Spleen (tissue), 11 donors: ENCODE data around the gene PCNX2. TPM values are rescaled to one million over a fixed set of nuclear protein-coding genes. Genes with fewer than 3 reads are reported as not detected.

Experiments
- DNase-seq: peaks from one replicate; pipeline ENCODE4 v3.0.0-alpha.2; 2020
- H3K27ac ChIP-seq, 8 donors: fragments of 200-600 bp; sonication (generic) in 7 of 8; 1 replicate in 4 of 8; 2 replicates in 4 of 8; pipeline versions ENCODE4 v1.5.0 to v1.8.0; 2016 to 2021; ENCODE audit warnings: inconsistent platforms in 4 of 8, mild to moderate bottlenecking in 4 of 8, moderate library complexity in 1 of 8
- H3K27me3 ChIP-seq, 7 donors: fragments of 200-600 bp; sonication (generic) in 6 of 7; replicated peaks in 1 of 7; 1 replicate in 4 of 7; 2 replicates in 3 of 7; pipeline versions ENCODE4 v1.5.0 to v1.8.0; 2016 to 2021; ENCODE audit warnings: inconsistent platforms in 3 of 7, mild to moderate bottlenecking in 1 of 7
- H3K36me3 ChIP-seq, 6 donors: fragments of 200-600 bp; sonication (generic) in 5 of 6; 1 replicate in 4 of 6; 2 replicates in 2 of 6; pipeline versions ENCODE4 v1.5.0 to v1.8.0; 2016 to 2021; ENCODE audit warnings: inconsistent platforms in 2 of 6
- H3K4me1 ChIP-seq, 6 donors: fragments of 200-600 bp; sonication (generic) in 5 of 6; 1 replicate in 3 of 6; 2 replicates in 3 of 6; pipeline versions ENCODE4 v1.5.0 to v1.8.0; 2016 to 2021; ENCODE audit warnings: inconsistent platforms in 3 of 6
- H3K4me3 ChIP-seq, 8 donors: fragments of 200-600 bp; sonication (generic) in 7 of 8; 1 replicate in 4 of 8; 2 replicates in 4 of 8; pipeline versions ENCODE4 v1.5.0 to v1.8.0; 2016 to 2021; ENCODE audit warnings: inconsistent platforms in 4 of 8, mild to moderate bottlenecking in 4 of 8, moderate library complexity in 2 of 8
- H3K9me3 ChIP-seq, 8 donors: fragments of 200-600 bp; sonication (generic) in 7 of 8; 1 replicate in 4 of 8; 2 replicates in 4 of 8; pipeline versions ENCODE4 v1.5.0 to v1.8.0; 2016 to 2021; ENCODE audit warnings: inconsistent platforms in 4 of 8
- POLR2A ChIP-seq, 3 donors: fragments of 450-650 bp; IDR thresholded peaks; one replicate each; pipeline ENCODE4 v1.5.1; 2017; ENCODE audit warnings: antibody characterized with exemption in 3 of 3, mild to moderate bottlenecking in 1 of 3
- POLR2AphosphoS5 ChIP-seq, 3 donors: sonication (generic); formaldehyde crosslinking; IDR thresholded peaks; one replicate each; pipeline ENCODE4 v1.5.1; 2017; ENCODE audit warnings: antibody characterized with exemption in 3 of 3
- WGBS, 5 donors: extraction: QIAGEN DNeasy Blood & Tissue Kit in 3 of 5; methylation state at CpG; one replicate each; pipeline versions ENCODE4 v1.1.5 to v1.1.7; 2013 to 2018; 5-methylcytosine and 5-hydroxymethylcytosine counted together
- intact Hi-C: fragments of 100-400 bp; cut with DNase I; formaldehyde crosslinking; loops from one replicate; pipeline ENCODE4 v1.15.0; 2023; ENCODE audit warnings: low total_unique reads
- polyA plus RNA-seq, 3 donors: library from polyadenylated mRNA; stranded (reverse); fragments of 200-250 nt; gene quantifications; one replicate each; pipeline ENCODE4 v1.2.1, GENCODE V29; 2013
- total RNA-seq, 7 donors: library from RNA; depleted of rRNA in 3 of 7; stranded (reverse); fragments of >200 nt in 3 of 7; fragmentation: NEBNext Ultra II Directional in 4 of 7; extraction: Animal tissue kit (Norgen Biotek cat#: 25700) in 4 of 7; gene quantifications; one replicate each; pipeline versions ENCODE4 v1.1.0 to v1.2.1, GENCODE V29; 2016 to 2021
- TF ChIP-seq, protein P1 (sequence below), 11 experiments: fragments of 200-600 bp in 7 of 11; fragments of 450-650 bp in 4 of 11; sonication (generic) in 4 of 11; IDR thresholded peaks in 8 of 11; conservative IDR thresholded peaks in 3 of 11; 1 replicate in 7 of 11; 2 replicates in 4 of 11; pipeline versions ENCODE4 v1.4.0 to v1.8.0; 2016 to 2021; ENCODE audit warnings: antibody characterized with exemption in 11 of 11, inconsistent platforms in 4 of 11, mild to moderate bottlenecking in 1 of 11
- donor health status: healthy with polysubstance abuse.
- donor health status: DM: no; HTN: no; CAD: no; lungs with moderate emphysema.
- donor health status: DM: no; HTN: no; CAD: no.
- donor health status: Bipolar disorder and iron deficiency.
- donor health status: healthy.
- donor health status: DM: no; HTN: no; CAD: no.
- donor health status: DM: yes; HTN: yes; CAD: no.

PCNX2 gene
- total and polyA plus RNA-seq, 10 donors: 4.0 to 26.5 (median 15.4) TPM

DNA sequence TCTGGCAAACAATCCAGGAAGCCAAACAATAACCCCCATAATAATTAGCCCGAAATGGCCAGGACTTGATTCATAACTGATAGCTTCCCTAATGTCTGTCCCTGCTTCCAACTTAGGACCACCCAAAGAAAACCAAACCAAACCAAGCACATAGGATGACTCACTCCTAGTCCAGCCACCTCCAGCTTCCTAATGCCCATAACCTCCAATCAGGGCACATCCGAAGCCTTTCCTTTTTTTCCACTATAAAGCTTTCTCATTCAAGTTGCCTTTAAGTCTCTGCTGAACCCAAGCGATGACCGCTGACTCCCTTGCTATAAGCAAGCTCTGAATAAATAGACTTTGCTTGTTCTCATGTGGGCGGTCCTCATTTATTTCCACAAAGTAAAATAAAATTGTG is 40.4 kb downstream of the PCNX2 start:
- H3K4me1 ChIP-seq: peaks cover 0 to 8% (median 2%) of the 10 kb centered on the region in 6 donors
- no peak for DNase-seq
- TF ChIP-seq, protein P1, sequence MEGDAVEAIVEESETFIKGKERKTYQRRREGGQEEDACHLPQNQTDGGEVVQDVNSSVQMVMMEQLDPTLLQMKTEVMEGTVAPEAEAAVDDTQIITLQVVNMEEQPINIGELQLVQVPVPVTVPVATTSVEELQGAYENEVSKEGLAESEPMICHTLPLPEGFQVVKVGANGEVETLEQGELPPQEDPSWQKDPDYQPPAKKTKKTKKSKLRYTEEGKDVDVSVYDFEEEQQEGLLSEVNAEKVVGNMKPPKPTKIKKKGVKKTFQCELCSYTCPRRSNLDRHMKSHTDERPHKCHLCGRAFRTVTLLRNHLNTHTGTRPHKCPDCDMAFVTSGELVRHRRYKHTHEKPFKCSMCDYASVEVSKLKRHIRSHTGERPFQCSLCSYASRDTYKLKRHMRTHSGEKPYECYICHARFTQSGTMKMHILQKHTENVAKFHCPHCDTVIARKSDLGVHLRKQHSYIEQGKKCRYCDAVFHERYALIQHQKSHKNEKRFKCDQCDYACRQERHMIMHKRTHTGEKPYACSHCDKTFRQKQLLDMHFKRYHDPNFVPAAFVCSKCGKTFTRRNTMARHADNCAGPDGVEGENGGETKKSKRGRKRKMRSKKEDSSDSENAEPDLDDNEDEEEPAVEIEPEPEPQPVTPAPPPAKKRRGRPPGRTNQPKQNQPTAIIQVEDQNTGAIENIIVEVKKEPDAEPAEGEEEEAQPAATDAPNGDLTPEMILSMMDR (IDR thresholded peaks at IDR 0.05 in 8 of 11, conservative IDR thresholded peaks at IDR 0.05 in 3 of 11): no peak
- TF ChIP-seq POLR2A (IDR thresholded peaks at IDR 0.05): no peak
- no peak for TF ChIP-seq POLR2AphosphoS5 (IDR thresholded peaks at IDR 0.05)
- H3K9me3 ChIP-seq: no peaks in the 10 kb centered on the region
- intact Hi-C loops: no loop called here
- no peak overlapping the region for H3K4me3 ChIP-seq
- WGBS, 5 donors: 91 to 96% (median 95%) methylated on average over 5 of the region's 5 CpGs
- H3K36me3 ChIP-seq: peaks cover 0 to 49% (median 17%) of the 10 kb centered on the region in 6 donors
- H3K27ac ChIP-seq: no peak overlapping the region
- no peaks in the 10 kb centered on the region for H3K27me3 ChIP-seq

DNA sequence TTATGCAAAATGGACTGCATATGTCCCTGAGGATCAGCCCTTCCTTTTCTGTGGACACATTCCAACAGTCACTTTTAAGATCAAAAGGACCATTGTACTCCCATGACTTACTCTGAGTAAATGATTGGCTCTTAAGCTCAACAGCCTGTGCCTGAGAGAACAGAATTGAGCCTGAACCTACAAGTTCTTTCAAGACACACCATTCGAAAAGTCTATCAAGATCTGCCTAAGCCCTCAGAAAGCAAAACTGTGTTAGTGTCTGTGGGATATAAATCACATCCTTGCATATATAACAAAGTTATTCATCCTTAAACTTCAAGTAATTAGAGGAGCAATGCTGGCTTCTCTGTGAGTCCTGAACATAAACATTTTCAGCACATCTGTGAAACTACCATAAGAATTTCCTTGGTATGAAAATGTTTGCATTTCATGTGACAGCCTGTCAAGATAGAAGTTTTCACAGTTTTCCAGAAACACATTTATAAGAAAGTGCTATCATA is 41.6 kb downstream of the PCNX2 start:
- TF ChIP-seq POLR2A (IDR thresholded peaks at IDR 0.05) (no peak), POLR2AphosphoS5 (IDR thresholded peaks at IDR 0.05) (no peak)
- TF ChIP-seq, protein P1 (IDR thresholded peaks at IDR 0.05 in 8 of 11, conservative IDR thresholded peaks at IDR 0.05 in 3 of 11): no peak
- no peak overlapping the region for H3K27ac ChIP-seq
- no peaks in the 10 kb centered on the region for H3K27me3 ChIP-seq
- H3K36me3 ChIP-seq: peaks cover 0 to 48% (median 12%) of the 10 kb centered on the region in 6 donors
- intact Hi-C loops: no loop called here
- H3K9me3 ChIP-seq: no peaks in the 10 kb centered on the region
- WGBS, 5 donors: 71 to 93% (median 89%) methylated on average over 1 of the region's 1 CpG
- H3K4me1 ChIP-seq: peaks cover 0 to 8% (median 2%) of the 10 kb centered on the region in 6 donors
- H3K4me3 ChIP-seq: no peak overlapping the region
- no peak for DNase-seq

DNA sequence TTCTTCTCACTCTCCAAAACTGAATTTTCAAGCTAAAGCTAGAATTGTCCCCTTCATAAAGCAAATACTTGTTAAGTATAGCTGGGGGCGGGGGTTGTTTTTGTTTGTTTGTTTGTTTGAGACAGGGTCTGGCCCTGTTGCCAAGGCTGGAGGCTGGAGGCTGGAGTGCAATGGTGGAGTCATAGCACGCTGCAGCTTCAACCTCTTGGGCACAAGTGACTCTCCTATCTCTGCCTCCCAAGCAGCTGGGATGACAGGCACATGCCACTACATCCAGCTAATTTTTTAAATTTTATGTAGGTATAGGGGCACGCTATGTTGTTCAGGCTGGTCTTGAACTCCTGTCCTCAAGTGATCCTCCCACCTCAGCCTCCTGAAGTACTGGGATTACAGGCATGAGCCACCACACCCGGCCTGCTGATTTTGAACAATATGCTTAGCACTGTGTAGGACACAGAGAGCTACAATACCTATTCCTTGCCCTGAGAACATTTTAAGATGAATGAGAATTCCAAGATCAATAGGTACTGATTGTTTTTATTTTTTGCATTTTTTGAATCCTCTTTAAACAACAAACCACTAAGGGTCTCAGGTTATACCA is 42.2 kb downstream of the PCNX2 start:
- WGBS, 5 donors: 91 to 98% (median 95%) methylated on average over 3 to 4 of the region's 4 CpGs

DNA sequence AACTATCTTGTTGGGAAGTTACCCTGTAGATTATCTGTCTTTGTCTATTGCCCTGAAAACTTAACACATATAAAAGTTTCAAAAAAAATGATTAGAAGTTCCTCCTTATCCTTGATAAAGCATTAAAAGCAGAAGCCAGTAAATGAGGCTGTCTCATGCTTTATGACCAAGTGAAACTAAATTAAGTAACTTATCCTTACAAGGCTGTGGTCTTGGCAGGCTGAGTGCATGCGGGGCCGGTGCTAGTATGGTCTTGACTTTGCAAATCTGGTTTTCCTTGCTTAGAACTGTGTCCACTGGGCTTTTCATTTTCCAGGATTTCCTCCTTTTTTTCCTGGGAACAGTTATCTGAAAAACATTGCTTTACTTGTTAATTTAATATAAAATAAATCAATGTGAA is 43.1 kb downstream of the PCNX2 start:
- Histone ChIP-seq H3K4me3 (no peak overlapping the region), H3K27ac (no peak overlapping the region), H3K9me3 (no peaks in the 10 kb centered on the region), H3K27me3 (no peaks in the 10 kb centered on the region), H3K36me3 (peaks cover 0 to 33% (median under 1%) of the 10 kb centered on the region in 6 donors), H3K4me1 (peaks cover 0 to 8% (median 2%) of the 10 kb centered on the region in 6 donors)
- TF ChIP-seq, protein P1 (IDR thresholded peaks at IDR 0.05 in 8 of 11, conservative IDR thresholded peaks at IDR 0.05 in 3 of 11): no peak
- WGBS, 5 donors: 33 to 52% (median 42%) methylated on average over 2 of the region's 2 CpGs
- no peak for DNase-seq
- intact Hi-C loops: no loop called here

More for the DNA sequence above, 42.2 kb downstream of the PCNX2 start:
- H3K4me1 ChIP-seq: peaks cover 0 to 8% (median 2%) of the 10 kb centered on the region in 6 donors
- H3K9me3 ChIP-seq: no peaks in the 10 kb centered on the region
- H3K36me3 ChIP-seq: peaks cover 0 to 42% (median 7%) of the 10 kb centered on the region in 6 donors
- no peaks in the 10 kb centered on the region for H3K27me3 ChIP-seq
- TF ChIP-seq POLR2A (IDR thresholded peaks at IDR 0.05) (no peak), POLR2AphosphoS5 (IDR thresholded peaks at IDR 0.05) (no peak)
- TF ChIP-seq, protein P1 (IDR thresholded peaks at IDR 0.05 in 8 of 11, conservative IDR thresholded peaks at IDR 0.05 in 3 of 11): no peak
- no peak overlapping the region for H3K4me3 ChIP-seq
- intact Hi-C loops: no loop called here
- H3K27ac ChIP-seq: no peak overlapping the region
- no peak for DNase-seq
